ENCODE results near the gene MDFI. TPM values are rescaled to one million over a fixed set of nuclear protein-coding genes. Genes with fewer than 3 reads are reported as not detected.

Gene MDFI
- total RNA-seq, 1 experiment from 2014 or later = not detected

GRCh38 chr6:41651246-41651961 lies 13.1 kb downstream of the MDFI start:
- Mint-ChIP-seq H3K9me3 (ENCODE audit: unreplicated experiment) (no peaks in the 10 kb centered on the region), H3K27me3 (ENCODE audit: insufficient read depth, unreplicated experiment) (no peaks in the 10 kb centered on the region), H3K36me3 (ENCODE audit: insufficient read depth, unreplicated experiment) (peaks cover 4% of the 10 kb centered on the region), H3K4me1 (ENCODE audit: low read depth, unreplicated experiment) (peaks cover 13% of the 10 kb centered on the region), H3K27ac (ENCODE audit: unreplicated experiment) (no peak overlapping the region), H3K4me3 (ENCODE audit: unreplicated experiment) (no peak overlapping the region)
- no peaks in the 10 kb centered on the region for H3K36me3 ChIP-seq (ENCODE audit: control insufficient read depth, insufficient read depth, low read length)
- BruUV-seq (replicated peaks) = no TSS peak
- H3K27me3 ChIP-seq (replicated peaks; ENCODE audit: control insufficient read depth, insufficient read depth, low read length) = no peaks in the 10 kb centered on the region
- CTCF ChIA-PET = interaction anchor here (1.6 kb wide), 1 partner anchor 30 kb away, joined by 3 read pairs; no protein-coding TSS in a partner anchor
- peaks cover 9% of the 10 kb centered on the region for H3K4me1 ChIP-seq
- peak in 1 of 2 experiments; percentile 33 for DNase-seq
- POLR2A ChIA-PET = no interaction called here
- H3K4me3 ChIP-seq (ENCODE audit: low read depth, low read length) = no peak overlapping the region
- TF ChIP-seq CTCF (IDR thresholded peaks at IDR 0.05; ENCODE audit: insufficient read depth in 1 of 2, low read depth in 1 of 2, low read length in 1 of 2, severe bottlenecking in 1 of 2, unreplicated experiment in 1 of 2) = no peak
- H3K9me3 ChIP-seq = no peaks in the 10 kb centered on the region
- intact Hi-C loops (cut with micrococcal nuclease; ENCODE audit: unreplicated experiment) = loop anchor here (5.0 kb wide), 1 partner anchor 49 kb away; no protein-coding TSS in a partner anchor

DNA sequence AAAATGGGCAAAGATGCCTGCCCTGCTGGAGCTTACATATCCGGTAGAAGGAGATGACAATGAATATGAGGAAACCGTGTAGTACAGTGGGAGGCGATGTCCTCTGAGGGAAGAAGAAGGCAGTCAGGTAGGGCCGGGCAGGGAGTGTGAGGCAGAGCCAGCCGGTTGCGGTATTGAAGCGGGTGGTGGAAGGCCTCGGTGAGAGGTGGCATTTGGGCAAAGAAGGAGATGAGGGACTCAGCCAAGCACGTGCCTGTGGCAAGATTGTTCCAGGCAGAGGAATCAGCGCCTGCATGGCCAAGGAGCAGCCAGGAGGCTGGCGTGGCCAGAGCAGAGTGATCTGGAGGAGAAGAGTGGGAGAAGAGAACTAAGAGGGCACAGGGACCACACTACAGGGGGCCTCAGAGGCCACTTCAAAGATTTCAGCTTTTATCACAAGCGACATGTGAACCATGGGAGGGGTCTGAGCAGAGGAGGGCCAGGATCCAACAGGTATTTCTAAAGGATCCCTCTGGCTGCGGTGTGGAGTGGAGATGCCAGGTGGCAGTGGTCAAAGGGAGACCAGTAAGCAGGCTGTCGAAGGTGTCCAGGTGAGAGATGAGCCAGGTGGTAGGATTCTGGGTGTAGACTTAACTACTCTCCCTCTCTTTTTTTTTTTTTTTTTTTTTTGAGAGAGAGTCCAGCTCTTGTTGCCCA lies 13.8 kb downstream of the MDFI start:
- no peaks in the 10 kb centered on the region for H3K9me3 ChIP-seq
- H3K4me1 ChIP-seq = peaks cover 9% of the 10 kb centered on the region
- no peaks in the 10 kb centered on the region for H3K27me3 ChIP-seq (replicated peaks; ENCODE audit: control insufficient read depth, insufficient read depth, low read length)
- no peaks in the 10 kb centered on the region for H3K9me3 Mint-ChIP-seq (ENCODE audit: unreplicated experiment)
- no peak overlapping the region for H3K27ac Mint-ChIP-seq (ENCODE audit: unreplicated experiment)
- ChIA-PET POLR2A (no interaction called here), CTCF (interaction anchor here (1.6 kb wide), 1 partner anchor 30 kb away, joined by 3 read pairs; no protein-coding TSS in a partner anchor)
- TF ChIP-seq CTCF (IDR thresholded peaks at IDR 0.05; ENCODE audit: insufficient read depth in 1 of 2, low read depth in 1 of 2, low read length in 1 of 2, severe bottlenecking in 1 of 2, unreplicated experiment in 1 of 2) = no peak
- peaks cover 4% of the 10 kb centered on the region for H3K36me3 Mint-ChIP-seq (ENCODE audit: insufficient read depth, unreplicated experiment)
- H3K4me3 ChIP-seq (ENCODE audit: low read depth, low read length) = no peak overlapping the region
- no peaks in the 10 kb centered on the region for H3K27me3 Mint-ChIP-seq (ENCODE audit: insufficient read depth, unreplicated experiment)
- H3K4me3 Mint-ChIP-seq (ENCODE audit: unreplicated experiment) = no peak overlapping the region
- no TSS peak for BruUV-seq (replicated peaks)
- no peak for DNase-seq
- no peaks in the 10 kb centered on the region for H3K36me3 ChIP-seq (ENCODE audit: control insufficient read depth, insufficient read depth, low read length)
- H3K4me1 Mint-ChIP-seq (ENCODE audit: low read depth, unreplicated experiment) = peaks cover 13% of the 10 kb centered on the region
- intact Hi-C loops (cut with micrococcal nuclease; ENCODE audit: unreplicated experiment) = loop anchor here (5.0 kb wide), 1 partner anchor 50 kb away; no protein-coding TSS in a partner anchor

DNA sequence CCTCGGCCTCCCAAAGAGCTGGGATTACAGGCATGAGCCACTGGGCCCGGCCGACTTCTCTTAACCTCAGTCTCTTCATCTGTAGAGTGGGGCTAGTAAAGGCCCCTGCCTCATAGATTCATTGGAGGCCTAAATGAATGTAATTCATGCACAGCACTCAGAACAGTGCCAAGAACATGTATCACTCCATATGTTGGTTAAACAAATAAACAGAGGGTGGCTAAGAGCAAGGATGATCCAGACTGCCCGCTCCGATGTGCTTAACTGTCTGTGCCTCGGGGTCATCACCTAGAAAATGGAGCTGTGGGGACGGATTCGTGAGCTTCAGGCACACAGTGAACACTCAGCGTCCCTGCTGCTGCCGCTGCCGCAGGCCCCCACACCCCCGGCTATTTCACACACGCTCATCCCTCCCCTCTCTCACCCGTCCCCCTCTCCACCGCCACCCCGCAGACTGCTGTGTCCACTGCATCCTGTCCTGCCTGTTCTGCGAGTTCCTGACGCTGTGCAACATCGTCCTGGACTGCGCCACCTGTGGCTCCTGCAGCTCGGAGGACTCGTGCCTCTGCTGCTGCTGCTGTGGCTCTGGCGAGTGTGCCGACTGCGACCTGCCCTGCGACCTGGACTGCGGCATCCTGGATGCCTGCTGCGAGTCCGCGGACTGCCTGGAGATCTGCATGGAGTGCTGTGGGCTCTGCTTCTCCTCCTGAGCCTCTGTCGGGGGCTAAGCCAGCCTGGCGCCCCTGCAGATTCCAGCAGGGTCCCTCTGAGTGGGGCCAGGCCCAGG lies 14.8 kb downstream of the MDFI start:
- no peaks in the 10 kb centered on the region for H3K27me3 ChIP-seq (replicated peaks; ENCODE audit: control insufficient read depth, insufficient read depth, low read length)
- Mint-ChIP-seq H3K27ac (ENCODE audit: unreplicated experiment) (peak overlapping the region; percentile 71), H3K9me3 (ENCODE audit: unreplicated experiment) (no peaks in the 10 kb centered on the region), H3K27me3 (ENCODE audit: insufficient read depth, unreplicated experiment) (no peaks in the 10 kb centered on the region), H3K4me1 (ENCODE audit: low read depth, unreplicated experiment) (peaks cover 13% of the 10 kb centered on the region), H3K4me3 (ENCODE audit: unreplicated experiment) (peak overlapping the region; percentile 49), H3K36me3 (ENCODE audit: insufficient read depth, unreplicated experiment) (peaks cover 4% of the 10 kb centered on the region)
- no peaks in the 10 kb centered on the region for H3K36me3 ChIP-seq (ENCODE audit: control insufficient read depth, insufficient read depth, low read length)
- no TSS peak for BruUV-seq (replicated peaks)
- DNase-seq = peak; percentile 76 to 81
- POLR2A ChIA-PET = no interaction called here
- intact Hi-C loops (cut with micrococcal nuclease; ENCODE audit: unreplicated experiment) = loop anchor here (5.0 kb wide), 1 partner anchor 51 kb away; no protein-coding TSS in a partner anchor
- no peak overlapping the region for H3K4me3 ChIP-seq (ENCODE audit: low read depth, low read length)
- H3K9me3 ChIP-seq = no peaks in the 10 kb centered on the region
- peaks cover 9% of the 10 kb centered on the region for H3K4me1 ChIP-seq
- CTCF ChIA-PET = interaction anchor here (0.8 to 1.6 kb wide), 2 partner anchors 29 to 285 kb away, joined by 3 read pairs; no protein-coding TSS in a partner anchor
- TF ChIP-seq CTCF (IDR thresholded peaks at IDR 0.05; ENCODE audit: insufficient read depth in 1 of 2, low read depth in 1 of 2, low read length in 1 of 2, severe bottlenecking in 1 of 2, unreplicated experiment in 1 of 2) = peak in 1 of 2 experiments; percentile 30
